HG03460 (cell line): ENCODE measurements around the gene ZBP1.

ENCODE experiments used
- ATAC-seq: cut with Tn5 transposase; IDR thresholded peaks from one replicate; pipeline ENCODE4 v1.9.1; 2021; ENCODE audit not compliant: unreplicated experiment

Gene ZBP1

GRCh38 chr20:57561356-57562279 lies 58.6 kb downstream of the ZBP1 start:
- no peak for ATAC-seq

DNA sequence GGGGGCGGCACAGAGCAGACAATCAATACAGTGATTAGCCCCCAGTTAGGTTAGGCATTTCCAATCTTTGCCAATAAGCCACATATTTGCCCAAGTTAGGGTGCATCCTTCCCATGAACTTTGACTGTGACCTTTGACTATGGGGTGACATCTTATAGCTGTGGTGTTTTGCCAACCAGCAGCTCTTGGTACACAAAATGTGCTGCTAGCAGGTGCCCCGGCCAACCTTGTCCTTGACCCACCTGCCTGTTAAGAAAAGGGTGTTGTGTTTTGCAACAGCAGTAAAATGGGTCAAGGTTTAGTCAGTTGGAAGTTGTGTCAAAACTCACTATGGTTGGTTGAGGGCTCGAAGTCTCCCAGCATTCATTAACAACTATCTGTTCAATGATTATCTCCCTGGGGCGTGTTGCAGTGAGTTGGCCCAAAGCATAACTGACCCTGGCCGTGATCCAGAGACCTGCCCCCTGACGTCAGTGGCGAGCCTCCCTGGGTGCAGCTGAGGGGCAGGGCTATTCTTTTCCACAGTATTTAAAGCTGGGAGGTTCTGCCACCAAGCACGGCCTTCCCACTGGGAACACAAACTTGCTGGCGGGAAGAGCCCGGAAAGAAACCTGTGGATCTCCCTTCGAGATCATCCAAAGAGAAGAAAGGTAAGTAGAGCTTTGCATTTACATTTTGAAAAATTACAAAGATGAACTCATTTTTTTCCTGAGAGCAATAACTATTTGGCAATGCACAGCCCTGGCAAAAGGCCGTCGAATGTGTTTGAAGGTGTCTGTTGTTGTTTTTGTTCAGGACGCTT lies 59.5 kb downstream of the ZBP1 start, which contains the start of gene PCK1:
Gene PCK1 (plus strand): TSS at position 557 of the 802 bp plus-strand sequence. CDS start 302 bp downstream, outside the sequence.
- ATAC-seq: no peak

GRCh38 chr20:57559658-57560553 lies 60.3 kb downstream of the ZBP1 start:
- ATAC-seq: no peak

- ATAC-seq: no peak
These were observed 61.0 kb downstream of the ZBP1 start for GRCh38 chr20:57559289-57559634.

DNA sequence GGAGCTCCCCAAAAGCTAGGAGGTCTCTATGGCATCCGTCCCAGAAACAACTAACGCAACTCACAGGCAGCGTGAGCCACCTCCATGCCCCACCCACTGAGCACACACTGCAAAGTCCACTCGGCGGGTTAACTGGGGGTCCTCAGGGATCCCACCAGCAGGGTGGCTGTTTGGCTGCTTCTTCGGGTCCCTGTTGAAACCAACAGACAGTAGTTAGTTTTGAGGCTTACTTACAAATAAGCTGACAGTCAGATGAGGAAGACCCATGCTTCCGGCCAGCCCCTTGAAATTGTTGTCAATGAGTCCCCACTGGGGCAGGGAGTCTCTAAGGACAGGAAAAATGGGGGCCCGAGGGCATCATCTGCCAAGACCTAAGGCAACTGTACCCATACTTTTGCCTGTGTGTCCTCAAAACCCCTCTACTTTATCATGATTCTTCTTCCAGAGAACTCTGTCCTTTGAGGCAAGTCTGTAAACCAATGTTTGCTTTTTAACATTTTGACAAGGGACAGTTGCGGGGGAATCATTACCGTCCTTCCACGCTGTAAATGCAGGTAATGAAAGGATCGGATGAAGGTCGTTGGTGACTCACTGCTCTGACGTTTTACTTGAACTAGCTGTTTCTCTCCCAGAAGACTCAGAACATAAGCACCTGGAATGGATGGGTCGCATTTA lies 61.5 kb downstream of the ZBP1 start:
- ATAC-seq: no peak

- ATAC-seq: no peak
These were observed 62.2 kb downstream of the ZBP1 start for GRCh38 chr20:57557926-57558613.

- no peak for ATAC-seq
These were observed 63.3 kb downstream of the ZBP1 start for GRCh38 chr20:57556980-57557274.

- no peak for ATAC-seq
These were observed 64.6 kb downstream of the ZBP1 start for GRCh38 chr20:57555457-57556184.
